MM.1S (cell line): ENCODE measurements around the gene SMPD3.
A peak's percentile ranks its signal among the peaks of the same experiment; 100 is the strongest.

Experiments used
- DNase-seq: peaks from one replicate; pipeline ENCODE4 v3.0.0-alpha.2; 2015
- H2AFZ ChIP-seq: fragments of 300-600 bp; sonication (generic); 2 replicates; pipeline ENCODE4 v1.6.0; 2016; ENCODE audit warnings: antibody characterized with exemption, low read length
- H3F3A ChIP-seq: fragments of 300-600 bp; sonication (generic); 2 replicates; pipeline ENCODE4 v1.6.1; 2016; ENCODE audit warnings: mild to moderate bottlenecking, antibody characterized with exemption, low read length, moderate library complexity, mixed read lengths; ENCODE audit not compliant: insufficient read depth
- H3K27ac ChIP-seq: fragments of 300-600 bp; sonication (generic); 2 replicates; pipeline ENCODE4 v1.5.1; 2016; ENCODE audit warnings: mild to moderate bottlenecking, low read length
- H3K27me3 ChIP-seq: fragments of 300-600 bp; sonication (generic); replicated peaks from 2 replicates; pipeline ENCODE4 v1.6.0; 2016; ENCODE audit warnings: low read length; ENCODE audit not compliant: insufficient read depth
- H3K36me3 ChIP-seq: fragments of 300-600 bp; sonication (generic); replicated peaks from 2 replicates; pipeline ENCODE4 v1.6.1; 2016; ENCODE audit warnings: mild to moderate bottlenecking, low read length, mixed read lengths; ENCODE audit not compliant: insufficient read depth
- H3K4me1 ChIP-seq: fragments of 300-600 bp; sonication (generic); 2 replicates; pipeline ENCODE4 v1.6.1; 2016; ENCODE audit warnings: low read length, mixed read lengths
- H3K4me2 ChIP-seq: fragments of 300-600 bp; sonication (generic); 2 replicates; pipeline ENCODE4 v1.6.0; 2016; ENCODE audit warnings: low read depth, low read length
- H3K4me3 ChIP-seq: fragments of 300-600 bp; sonication (generic); 2 replicates; pipeline ENCODE4 v1.5.1; 2016; ENCODE audit warnings: low read length, mixed read lengths
- H3K79me2 ChIP-seq: fragments of 300-600 bp; sonication (generic); 2 replicates; pipeline ENCODE4 v1.6.1; 2016; ENCODE audit warnings: mixed run types, low read length, mixed read lengths
- H3K9ac ChIP-seq: fragments of 300-600 bp; sonication (generic); 2 replicates; pipeline ENCODE4 v1.6.1; 2016; ENCODE audit warnings: low read length, mixed read lengths
- H3K9me2 ChIP-seq: fragments of 300-600 bp; sonication (generic); replicated peaks from 2 replicates; pipeline ENCODE4 v1.6.1; 2016; ENCODE audit warnings: mild to moderate bottlenecking, low read length, mixed read lengths; ENCODE audit not compliant: insufficient read depth
- H3K9me3 ChIP-seq: fragments of 300-600 bp; sonication (generic); replicated peaks from 2 replicates; pipeline ENCODE4 v1.6.1; 2016; ENCODE audit warnings: mild to moderate bottlenecking, low read length, mixed read lengths; ENCODE audit not compliant: insufficient read depth
- H4K20me1 ChIP-seq: fragments of 300-600 bp; sonication (generic); 2 replicates; pipeline ENCODE4 v1.6.1; 2016; ENCODE audit warnings: mild to moderate bottlenecking, low read length, moderate library complexity, mixed read lengths; ENCODE audit not compliant: insufficient read depth
- EZH2 ChIP-seq: fragments of 300-600 bp; sonication (generic); optimal IDR thresholded peaks from 2 replicates; pipeline ENCODE3; 2017; ENCODE audit warnings: low read depth, mild to moderate bottlenecking, antibody characterized with exemption, low read length, mixed read lengths
- EZH2phosphoT487 ChIP-seq: fragments of 300-600 bp; sonication (generic); IDR thresholded peaks from 2 replicates; pipeline ENCODE4 v1.6.1; 2018; ENCODE audit warnings: antibody characterized with exemption, low read length
- TF ChIP-seq, protein P1 (sequence below): fragments of 300-600 bp; sonication (generic); IDR thresholded peaks from 2 replicates; pipeline ENCODE4 v1.5.1; 2016; ENCODE audit warnings: antibody characterized with exemption, low read length, mixed read lengths

The SMPD3 gene

GRCh38 chr16:68492543-68493411, 44.5 kb upstream of the SMPD3 start:
- TF ChIP-seq EZH2 (no peak), EZH2phosphoT487 (no peak)
- TF ChIP-seq, protein P1, sequence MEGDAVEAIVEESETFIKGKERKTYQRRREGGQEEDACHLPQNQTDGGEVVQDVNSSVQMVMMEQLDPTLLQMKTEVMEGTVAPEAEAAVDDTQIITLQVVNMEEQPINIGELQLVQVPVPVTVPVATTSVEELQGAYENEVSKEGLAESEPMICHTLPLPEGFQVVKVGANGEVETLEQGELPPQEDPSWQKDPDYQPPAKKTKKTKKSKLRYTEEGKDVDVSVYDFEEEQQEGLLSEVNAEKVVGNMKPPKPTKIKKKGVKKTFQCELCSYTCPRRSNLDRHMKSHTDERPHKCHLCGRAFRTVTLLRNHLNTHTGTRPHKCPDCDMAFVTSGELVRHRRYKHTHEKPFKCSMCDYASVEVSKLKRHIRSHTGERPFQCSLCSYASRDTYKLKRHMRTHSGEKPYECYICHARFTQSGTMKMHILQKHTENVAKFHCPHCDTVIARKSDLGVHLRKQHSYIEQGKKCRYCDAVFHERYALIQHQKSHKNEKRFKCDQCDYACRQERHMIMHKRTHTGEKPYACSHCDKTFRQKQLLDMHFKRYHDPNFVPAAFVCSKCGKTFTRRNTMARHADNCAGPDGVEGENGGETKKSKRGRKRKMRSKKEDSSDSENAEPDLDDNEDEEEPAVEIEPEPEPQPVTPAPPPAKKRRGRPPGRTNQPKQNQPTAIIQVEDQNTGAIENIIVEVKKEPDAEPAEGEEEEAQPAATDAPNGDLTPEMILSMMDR = no peak
- no peak for DNase-seq
- no peaks in the 10 kb centered on the region for H3K9me3 ChIP-seq
- no peaks in the 10 kb centered on the region for H3K79me2 ChIP-seq
- no peaks in the 10 kb centered on the region for H3K9me2 ChIP-seq
- no peaks in the 10 kb centered on the region for H3K27me3 ChIP-seq
- no peaks in the 10 kb centered on the region for H3K36me3 ChIP-seq
- H2AFZ ChIP-seq = no peak overlapping the region
- H4K20me1 ChIP-seq = no peaks in the 10 kb centered on the region
- no peak overlapping the region for H3K9ac ChIP-seq
- no peak overlapping the region for H3K4me2 ChIP-seq
- no peaks in the 10 kb centered on the region for H3F3A ChIP-seq
- peaks cover 30% of the 10 kb centered on the region for H3K4me1 ChIP-seq
- H3K4me3 ChIP-seq = no peak overlapping the region
- no peak overlapping the region; the same call in 1 of the 2 replicates for H3K27ac ChIP-seq

DNA sequence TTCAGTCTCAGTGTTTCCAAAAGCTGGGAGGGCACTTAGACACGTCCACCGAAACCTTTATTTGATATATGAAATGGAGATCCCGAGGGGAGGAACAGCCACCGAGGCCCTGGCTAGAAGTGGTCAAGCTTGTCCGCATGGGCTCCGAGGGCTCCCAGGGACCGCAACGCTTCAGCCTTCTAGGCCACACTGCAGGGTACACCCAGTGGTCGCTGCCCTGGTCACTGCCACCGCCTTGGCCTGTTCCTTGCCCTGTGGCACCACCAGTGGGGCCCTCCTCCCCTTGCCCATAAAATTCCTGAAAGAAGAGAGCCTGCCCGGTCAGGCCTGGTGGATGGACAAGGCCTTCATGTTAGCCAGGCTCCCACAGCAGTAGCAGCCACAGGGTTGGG, 43.8 kb upstream of the SMPD3 start:
- no peaks in the 10 kb centered on the region for H4K20me1 ChIP-seq
- no peak overlapping the region; the same call in 1 of the 2 replicates for H3K27ac ChIP-seq
- TF ChIP-seq EZH2 = no peak
- TF ChIP-seq EZH2phosphoT487 = no peak
- TF ChIP-seq, protein P1 = no peak
- no peaks in the 10 kb centered on the region for H3K79me2 ChIP-seq
- H3K9me3 ChIP-seq = no peaks in the 10 kb centered on the region
- DNase-seq = no peak
- no peak overlapping the region for H3K9ac ChIP-seq
- no peak overlapping the region for H3K4me2 ChIP-seq
- peaks cover 34% of the 10 kb centered on the region for H3K4me1 ChIP-seq
- no peak overlapping the region for H3K4me3 ChIP-seq
- H3K9me2 ChIP-seq = no peaks in the 10 kb centered on the region
- H2AFZ ChIP-seq = no peak overlapping the region
- no peaks in the 10 kb centered on the region for H3K36me3 ChIP-seq
- H3K27me3 ChIP-seq = no peaks in the 10 kb centered on the region
- no peaks in the 10 kb centered on the region for H3F3A ChIP-seq

DNA sequence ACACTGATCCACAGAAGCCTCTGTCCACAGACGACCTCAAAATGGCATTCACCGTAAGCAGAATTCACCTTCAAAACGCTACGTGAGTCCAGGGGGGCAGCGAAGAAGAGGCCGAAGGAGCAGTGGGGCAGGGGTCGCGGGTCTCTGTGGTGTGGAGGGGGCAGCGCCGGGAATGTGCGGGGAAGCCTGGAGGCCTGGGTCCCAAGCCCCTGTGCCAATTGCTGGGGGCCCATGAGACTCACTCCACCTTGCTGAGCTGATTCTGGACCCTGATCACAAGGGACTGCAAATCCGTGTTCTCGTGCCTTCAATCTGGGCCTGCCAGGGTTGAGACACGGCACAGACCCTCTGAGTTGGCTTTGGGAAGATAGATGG, 43.3 kb upstream of the SMPD3 start:
- Histone ChIP-seq H3K4me3 (no peak overlapping the region), H3K79me2 (no peaks in the 10 kb centered on the region), H3K9me2 (no peaks in the 10 kb centered on the region), H3F3A (no peaks in the 10 kb centered on the region), H2AFZ (no peak overlapping the region; the same call in 1 of the 2 replicates), H3K9ac (no peak overlapping the region; the same call in 1 of the 2 replicates), H3K27ac (peak overlapping the region; percentile 37; the same call in 1 of the 2 replicates), H3K4me2 (peak overlapping the region; percentile 33; the same call in 1 of the 2 replicates), H3K4me1 (peaks cover 40% of the 10 kb centered on the region), H3K36me3 (no peaks in the 10 kb centered on the region), H3K9me3 (no peaks in the 10 kb centered on the region), H3K27me3 (no peaks in the 10 kb centered on the region), H4K20me1 (no peaks in the 10 kb centered on the region)
- TF ChIP-seq, protein P1 = no peak
- no peak for TF ChIP-seq EZH2phosphoT487
- no peak for TF ChIP-seq EZH2
- DNase-seq = no peak
